Activated CD4-positive, alpha-beta T cell treated with anti-CD3 and anti-CD28 coated beads, Interleukin-2, amount 10 ng/mL, durations not matched to agents 24 days and 14 days (primary cell): Measurements from ENCODE around the gene MICU1. TPM values are rescaled to one million over a fixed set of nuclear protein-coding genes. Genes with fewer than 3 reads are reported as not detected.
"Not testable (repeated sequence)": the region's sequence is repeated elsewhere in the genome, so short reads cannot be mapped to it uniquely, and the experiment has no call there.

Experiments used
- DNase-seq: peaks from one replicate; pipeline ENCODE4 v3.0.0; 2022
- H3K27ac Mint-ChIP-seq: one replicate; pipeline ENCODE4 v1.8.0; 2022; ENCODE audit warnings: mild to moderate bottlenecking, mixed read lengths
- H3K27me3 Mint-ChIP-seq: one replicate; pipeline ENCODE4 v1.8.0; 2022; ENCODE audit warnings: mixed read lengths
- H3K36me3 Mint-ChIP-seq: one replicate; pipeline ENCODE4 v1.8.0; 2022; ENCODE audit warnings: low read depth, mild to moderate bottlenecking, mixed read lengths
- H3K4me1 Mint-ChIP-seq: one replicate; pipeline ENCODE4 v1.8.0; 2021; ENCODE audit warnings: mixed read lengths
- H3K4me3 Mint-ChIP-seq: one replicate; pipeline ENCODE4 v1.8.0; 2022; ENCODE audit warnings: mild to moderate bottlenecking, moderate library complexity, mixed read lengths
- H3K9me3 Mint-ChIP-seq: one replicate; pipeline ENCODE4 v1.8.0; 2021; ENCODE audit warnings: mixed read lengths
- intact Hi-C: fragments of 100-400 bp; cut with micrococcal nuclease; formaldehyde crosslinking; loops from one replicate; pipeline ENCODE4 v1.15.1; 2023
- total RNA-seq: library from RNA; stranded (reverse); gene quantifications from 2 replicates; pipeline ENCODE4 v1.2.3, GENCODE V29; 2022

MICU1 gene
- total RNA-seq, 1 donor from 2014 or later = 36.1 TPM

GRCh38 chr10:72499701-72500100 is 126.2 kb downstream of the MICU1 start:
- Mint-ChIP-seq H3K27ac (no peak overlapping the region), H3K27me3 (no peaks in the 10 kb centered on the region), H3K4me1 (peaks cover 5% of the 10 kb centered on the region), H3K36me3 (peaks cover 4% of the 10 kb centered on the region), H3K9me3 (peaks cover 4% of the 10 kb centered on the region), H3K4me3 (no peak overlapping the region)
- no peak for DNase-seq
- intact Hi-C loops = no loop called here

GRCh38 chr10:72490951-72491350 is 134.9 kb downstream of the MICU1 start:
- Mint-ChIP-seq H3K4me1 (no peaks in the 10 kb centered on the region), H3K27ac (no peak overlapping the region), H3K9me3 (no peaks in the 10 kb centered on the region), H3K36me3 (no peaks in the 10 kb centered on the region), H3K27me3 (no peaks in the 10 kb centered on the region), H3K4me3 (no peak overlapping the region)
- intact Hi-C loops = no loop called here
- no peak for DNase-seq

- DNase-seq = no peak
- intact Hi-C loops = no loop called here
- Mint-ChIP-seq H3K4me3 (no peak overlapping the region), H3K36me3 (no peaks in the 10 kb centered on the region), H3K27ac (no peak overlapping the region), H3K4me1 (no peaks in the 10 kb centered on the region), H3K27me3 (no peaks in the 10 kb centered on the region), H3K9me3 (no peaks in the 10 kb centered on the region)
Measured at GRCh38 chr10:72487521-72487920, 138.4 kb downstream of the MICU1 start.

GRCh38 chr10:72487116-72487515 is 138.8 kb downstream of the MICU1 start:
- Mint-ChIP-seq H3K4me3 (no peak overlapping the region), H3K9me3 (no peaks in the 10 kb centered on the region), H3K27ac (no peak overlapping the region), H3K27me3 (no peaks in the 10 kb centered on the region), H3K36me3 (no peaks in the 10 kb centered on the region), H3K4me1 (no peaks in the 10 kb centered on the region)
- DNase-seq = no peak
- intact Hi-C loops = no loop called here

- Mint-ChIP-seq H3K4me3 (no peak overlapping the region), H3K27me3 (no peaks in the 10 kb centered on the region), H3K4me1 (no peaks in the 10 kb centered on the region), H3K27ac (no peak overlapping the region), H3K9me3 (no peaks in the 10 kb centered on the region), H3K36me3 (no peaks in the 10 kb centered on the region)
- DNase-seq = no peak
- intact Hi-C loops = no loop called here
Measured at GRCh38 chr10:72485701-72486100, 140.2 kb downstream of the MICU1 start.

- intact Hi-C loops = no loop called here
- H3K9me3 Mint-ChIP-seq = no peaks in the 10 kb centered on the region
- H3K4me1 Mint-ChIP-seq = no peaks in the 10 kb centered on the region
- H3K4me3 Mint-ChIP-seq = no peak overlapping the region
- DNase-seq = no peak
- H3K36me3 Mint-ChIP-seq = no peaks in the 10 kb centered on the region
- no peak overlapping the region for H3K27ac Mint-ChIP-seq
- H3K27me3 Mint-ChIP-seq = no peaks in the 10 kb centered on the region
Measured at GRCh38 chr10:72484521-72484920, 141.4 kb downstream of the MICU1 start.

- DNase-seq = no peak
- Mint-ChIP-seq H3K27me3 (no peaks in the 10 kb centered on the region), H3K4me3 (no peak overlapping the region), H3K4me1 (no peaks in the 10 kb centered on the region), H3K36me3 (no peaks in the 10 kb centered on the region), H3K9me3 (no peaks in the 10 kb centered on the region), H3K27ac (no peak overlapping the region)
- intact Hi-C loops = no loop called here
Measured at GRCh38 chr10:72483471-72483870, 142.4 kb downstream of the MICU1 start.

GRCh38 chr10:72480861-72481260 is 145.0 kb downstream of the MICU1 start:
- no peak overlapping the region for H3K4me3 Mint-ChIP-seq
- no peaks in the 10 kb centered on the region for H3K9me3 Mint-ChIP-seq
- peaks cover 3% of the 10 kb centered on the region for H3K4me1 Mint-ChIP-seq
- no peaks in the 10 kb centered on the region for H3K27me3 Mint-ChIP-seq
- H3K27ac Mint-ChIP-seq = no peak overlapping the region
- no peak for DNase-seq
- intact Hi-C loops = no loop called here
- peaks cover 5% of the 10 kb centered on the region for H3K36me3 Mint-ChIP-seq

- no peak overlapping the region for H3K4me3 Mint-ChIP-seq
- H3K27me3 Mint-ChIP-seq = no peaks in the 10 kb centered on the region
- peaks cover 3% of the 10 kb centered on the region for H3K4me1 Mint-ChIP-seq
- H3K9me3 Mint-ChIP-seq = no peaks in the 10 kb centered on the region
- H3K36me3 Mint-ChIP-seq = peaks cover 19% of the 10 kb centered on the region
- no peak for DNase-seq
- intact Hi-C loops = no loop called here
- no peak overlapping the region for H3K27ac Mint-ChIP-seq
Measured at GRCh38 chr10:72477463-72477862, 148.4 kb downstream of the MICU1 start.

- intact Hi-C loops = no loop called here
- H3K4me3 Mint-ChIP-seq = no peak overlapping the region
- no peaks in the 10 kb centered on the region for H3K9me3 Mint-ChIP-seq
- peaks cover under 1% of the 10 kb centered on the region for H3K4me1 Mint-ChIP-seq
- no peak overlapping the region for H3K27ac Mint-ChIP-seq
- H3K27me3 Mint-ChIP-seq = no peaks in the 10 kb centered on the region
- DNase-seq = no peak
- H3K36me3 Mint-ChIP-seq = peaks cover 38% of the 10 kb centered on the region
Measured at GRCh38 chr10:72472306-72472705, 153.6 kb downstream of the MICU1 start.

- H3K9me3 Mint-ChIP-seq = no peaks in the 10 kb centered on the region
- no peaks in the 10 kb centered on the region for H3K4me1 Mint-ChIP-seq
- intact Hi-C loops = no loop called here
- no peak overlapping the region for H3K4me3 Mint-ChIP-seq
- no peak for DNase-seq
- H3K27me3 Mint-ChIP-seq = no peaks in the 10 kb centered on the region
- no peak overlapping the region for H3K27ac Mint-ChIP-seq
- peaks cover 36% of the 10 kb centered on the region for H3K36me3 Mint-ChIP-seq
Measured at GRCh38 chr10:72470666-72471065, 155.2 kb downstream of the MICU1 start.

GRCh38 chr10:72467064-72467463 is 158.8 kb downstream of the MICU1 start:
- intact Hi-C loops, H3K4me1 Mint-ChIP-seq, H3K27me3 Mint-ChIP-seq, H3K27ac Mint-ChIP-seq, DNase-seq, H3K4me3 Mint-ChIP-seq, H3K9me3 Mint-ChIP-seq: not testable (repeated sequence)
- H3K36me3 Mint-ChIP-seq = peaks cover 19% of the 10 kb centered on the region

- intact Hi-C loops = no loop called here
- Mint-ChIP-seq H3K36me3 (peaks cover 15% of the 10 kb centered on the region), H3K4me3 (no peak overlapping the region), H3K27ac (no peak overlapping the region), H3K27me3 (no peaks in the 10 kb centered on the region), H3K4me1 (no peaks in the 10 kb centered on the region), H3K9me3 (no peaks in the 10 kb centered on the region)
- DNase-seq = no peak
Measured at GRCh38 chr10:72466018-72466417, 159.9 kb downstream of the MICU1 start.

GRCh38 chr10:72464438-72464837 is 161.4 kb downstream of the MICU1 start:
- Mint-ChIP-seq H3K4me1 (no peaks in the 10 kb centered on the region), H3K27ac (no peak overlapping the region), H3K4me3 (no peak overlapping the region), H3K27me3 (no peaks in the 10 kb centered on the region), H3K9me3 (no peaks in the 10 kb centered on the region), H3K36me3 (peaks cover 3% of the 10 kb centered on the region)
- intact Hi-C loops = no loop called here
- no peak for DNase-seq

GRCh38 chr10:72462261-72462660 is 163.6 kb downstream of the MICU1 start:
- Mint-ChIP-seq H3K27me3 (no peaks in the 10 kb centered on the region), H3K9me3 (no peaks in the 10 kb centered on the region), H3K4me1 (no peaks in the 10 kb centered on the region), H3K4me3 (no peak overlapping the region), H3K36me3 (peaks cover 3% of the 10 kb centered on the region), H3K27ac (no peak overlapping the region)
- intact Hi-C loops = no loop called here
- DNase-seq = no peak
